SKM-1 (cell line): ENCODE measurements around the gene LRRC26.

Experiments used
- DNase-seq: peaks from one replicate; lab custom pipeline; 2025; ENCODE audit not compliant: unreplicated experiment; lab: John Stamatoyannopoulos, UW

The LRRC26 gene

GRCh38 chr9:137168904-137169856, 671 bp downstream of the LRRC26 start:
- no peak for DNase-seq

- no peak for DNase-seq
These were observed 1.3 kb downstream of the LRRC26 start for GRCh38 chr9:137168573-137168903.

DNA sequence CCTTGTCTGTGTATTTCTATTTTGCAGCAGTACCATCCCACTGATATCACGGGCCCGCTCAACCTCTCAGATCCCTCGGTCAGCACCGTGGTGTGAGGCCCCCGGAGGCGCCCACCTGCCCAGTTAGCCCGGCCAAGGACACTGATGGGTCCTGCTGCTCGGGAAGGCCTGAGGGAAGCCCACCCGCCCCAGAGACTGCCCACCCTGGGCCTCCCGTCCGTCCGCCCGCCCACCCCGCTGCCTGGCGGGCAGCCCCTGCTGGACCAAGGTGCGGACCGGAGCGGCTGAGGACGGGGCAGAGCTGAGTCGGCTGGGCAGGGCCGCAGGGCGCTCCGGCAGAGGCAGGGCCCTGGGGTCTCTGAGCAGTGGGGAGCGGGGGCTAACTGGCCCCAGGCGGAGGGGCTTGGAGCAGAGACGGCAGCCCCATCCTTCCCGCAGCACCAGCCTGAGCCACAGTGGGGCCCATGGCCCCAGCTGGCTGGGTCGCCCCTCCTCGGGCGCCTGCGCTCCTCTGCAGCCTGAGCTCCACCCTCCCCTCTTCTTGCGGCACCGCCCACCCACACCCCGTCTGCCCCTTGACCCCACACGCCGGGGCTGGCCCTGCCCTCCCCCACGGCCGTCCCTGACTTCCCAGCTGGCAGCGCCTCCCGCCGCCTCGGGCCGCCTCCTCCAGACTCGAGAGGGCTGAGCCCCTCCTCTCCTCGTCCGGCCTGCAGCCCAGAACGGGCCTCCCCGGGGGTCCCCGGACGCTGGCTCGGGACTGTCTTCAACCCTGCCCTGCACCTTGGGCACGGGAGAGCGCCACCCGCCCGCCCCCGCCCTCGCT, 1.9 kb downstream of the LRRC26 start:
- no peak for DNase-seq

GRCh38 chr9:137167277-137167746, 2.5 kb downstream of the LRRC26 start:
- DNase-seq: no peak

DNA sequence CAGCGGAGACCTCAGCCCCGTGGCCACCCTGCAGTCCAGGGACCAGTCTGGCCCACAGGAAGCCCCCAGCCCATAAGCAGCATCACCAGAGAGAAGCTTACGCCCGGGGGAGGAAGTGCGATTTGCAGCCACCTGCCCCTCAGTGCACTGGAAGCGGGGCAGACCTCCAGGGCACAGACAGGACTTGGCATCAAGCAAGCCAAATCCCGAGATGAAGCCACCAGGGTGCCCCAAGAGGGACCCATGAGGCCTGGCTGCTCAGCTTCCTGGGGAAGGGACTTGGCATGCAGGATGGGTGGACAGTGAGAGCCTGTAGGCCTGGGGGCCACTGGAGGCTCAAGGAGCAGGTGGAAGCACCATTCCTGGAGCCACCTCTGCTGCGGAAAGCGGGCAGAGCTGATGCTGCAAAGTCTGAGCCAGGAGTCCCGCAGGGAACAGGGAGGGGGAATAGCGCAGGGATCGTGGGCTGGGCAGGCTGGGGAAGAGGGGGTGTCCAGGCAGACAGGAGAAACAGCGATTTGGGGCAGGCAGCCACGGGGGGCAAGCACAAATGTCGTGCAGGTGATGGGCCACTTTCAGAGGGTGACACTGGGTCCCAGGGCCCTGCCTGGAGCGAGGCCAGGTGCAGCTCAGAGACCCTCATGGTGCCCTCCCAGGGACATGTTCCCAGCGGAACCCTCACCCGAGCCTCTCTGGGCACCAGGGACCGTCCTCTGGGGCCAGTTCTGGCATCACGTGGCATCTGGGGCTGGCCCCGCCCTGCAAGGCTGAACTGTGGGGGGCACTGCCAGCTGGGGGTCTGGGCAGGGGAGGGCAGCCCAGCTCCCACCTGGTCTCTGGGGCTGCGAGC, 3.2 kb downstream of the LRRC26 start:
- no peak for DNase-seq

DNA sequence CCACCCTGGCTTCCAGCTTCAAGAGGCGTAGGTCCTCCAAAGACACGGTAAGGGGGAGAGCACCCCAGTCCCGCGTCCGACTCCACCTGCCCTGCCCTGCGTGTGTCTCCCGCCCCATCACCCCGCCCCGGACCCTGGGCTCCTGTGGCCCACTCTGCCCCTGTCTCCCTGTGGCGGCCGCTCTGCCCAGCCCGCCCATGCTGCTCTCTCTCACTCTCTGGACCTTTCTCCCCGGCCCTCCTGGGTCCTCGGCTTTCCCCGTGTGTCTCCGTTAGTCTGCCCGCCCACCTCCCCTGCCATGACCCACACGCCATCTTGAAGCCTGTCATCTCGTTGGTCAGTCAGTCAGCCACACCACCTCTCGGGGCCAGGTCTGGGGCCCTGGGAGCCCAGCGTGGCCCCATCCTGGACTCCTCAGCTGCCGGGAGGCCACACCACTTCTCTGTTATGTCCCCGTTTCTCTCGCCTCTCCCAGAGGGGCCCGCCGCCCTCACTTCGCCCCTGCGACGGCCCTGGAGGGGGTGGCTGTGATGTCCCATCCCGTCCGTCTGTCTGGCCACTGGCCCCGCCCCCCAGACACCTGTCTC, 4.5 kb downstream of the LRRC26 start:
- DNase-seq: no peak

DNA sequence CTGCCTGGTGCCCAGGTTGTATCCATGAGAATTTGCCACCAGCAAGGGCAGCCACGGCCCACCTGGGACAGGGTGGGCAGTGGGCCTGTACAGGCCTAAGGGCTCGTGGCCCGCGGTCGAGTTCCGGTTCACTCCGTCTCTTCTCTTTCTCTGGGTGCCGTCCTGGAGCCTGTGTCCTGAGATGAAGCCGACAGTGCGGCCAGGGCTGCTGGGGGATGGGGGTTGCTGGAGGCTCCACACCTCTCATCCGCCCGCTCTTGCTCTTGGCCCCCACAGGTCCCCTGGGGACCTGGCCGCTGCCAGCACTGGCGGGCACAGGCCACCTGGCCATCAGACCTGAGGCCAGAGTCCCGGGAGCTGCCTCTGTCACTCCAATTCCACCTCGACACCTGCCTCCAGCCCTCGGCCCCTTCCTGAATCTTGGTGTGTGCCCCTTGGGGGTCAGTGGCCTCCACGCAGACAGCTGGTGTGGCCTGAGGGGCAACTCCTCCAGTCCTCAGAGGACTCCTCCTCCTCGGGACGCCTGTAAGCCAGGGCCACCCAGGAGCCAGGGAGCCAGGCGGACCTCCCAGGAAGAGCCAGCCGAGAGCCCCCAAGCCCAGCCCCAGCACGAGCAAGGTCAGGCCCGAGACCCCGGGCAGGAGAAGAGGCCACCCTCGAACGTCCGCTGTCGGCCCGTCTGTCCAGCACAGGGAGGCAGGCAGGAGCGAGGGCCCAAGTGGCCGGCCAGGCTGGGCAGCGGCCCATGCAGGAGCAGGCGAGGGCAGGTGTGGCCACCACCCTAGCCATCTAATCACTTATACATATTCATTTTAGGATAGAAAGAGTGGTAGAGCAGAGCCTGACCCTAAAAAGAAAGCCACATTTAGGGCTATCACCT, 5.2 kb downstream of the LRRC26 start:
- no peak for DNase-seq

- no peak for DNase-seq
These were observed 6.0 kb downstream of the LRRC26 start for GRCh38 chr9:137163805-137164204.

GRCh38 chr9:137163365-137163715, 6.5 kb downstream of the LRRC26 start:
- DNase-seq: no peak

DNA sequence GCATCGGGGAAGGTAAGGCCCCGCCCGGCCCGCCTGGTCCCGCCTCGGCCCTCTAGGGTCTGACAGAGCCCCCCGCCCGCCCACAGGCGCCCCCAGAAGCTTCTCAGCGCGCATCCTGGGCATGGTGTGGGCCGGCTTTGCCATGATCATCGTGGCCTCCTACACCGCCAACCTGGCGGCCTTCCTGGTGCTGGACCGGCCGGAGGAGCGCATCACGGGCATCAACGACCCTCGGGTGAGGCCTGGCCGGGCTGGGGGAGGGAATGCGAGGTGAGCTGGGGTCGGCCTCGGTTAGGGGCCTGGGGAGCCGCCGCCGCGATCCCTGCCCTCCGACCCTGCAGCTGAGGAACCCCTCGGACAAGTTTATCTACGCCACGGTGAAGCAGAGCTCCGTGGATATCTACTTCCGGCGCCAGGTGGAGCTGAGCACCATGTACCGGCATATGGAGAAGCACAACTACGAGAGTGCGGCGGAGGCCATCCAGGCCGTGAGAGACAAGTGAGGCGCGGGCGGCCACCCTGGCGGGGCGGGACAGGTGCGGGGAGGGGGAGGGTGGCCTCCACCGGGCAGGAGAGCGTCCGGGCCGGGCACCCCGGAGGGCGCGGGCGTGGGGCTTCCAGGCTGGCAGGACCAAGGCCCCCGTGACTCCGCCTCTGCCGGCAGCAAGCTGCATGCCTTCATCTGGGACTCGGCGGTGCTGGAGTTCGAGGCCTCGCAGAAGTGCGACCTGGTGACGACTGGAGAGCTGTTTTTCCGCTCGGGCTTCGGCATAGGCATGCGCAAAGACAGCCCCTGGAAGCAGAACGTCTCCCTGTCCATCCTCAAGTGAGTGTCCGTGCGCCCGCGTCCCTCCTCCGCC, 7.1 kb downstream of the LRRC26 start:
- DNase-seq: no peak

DNA sequence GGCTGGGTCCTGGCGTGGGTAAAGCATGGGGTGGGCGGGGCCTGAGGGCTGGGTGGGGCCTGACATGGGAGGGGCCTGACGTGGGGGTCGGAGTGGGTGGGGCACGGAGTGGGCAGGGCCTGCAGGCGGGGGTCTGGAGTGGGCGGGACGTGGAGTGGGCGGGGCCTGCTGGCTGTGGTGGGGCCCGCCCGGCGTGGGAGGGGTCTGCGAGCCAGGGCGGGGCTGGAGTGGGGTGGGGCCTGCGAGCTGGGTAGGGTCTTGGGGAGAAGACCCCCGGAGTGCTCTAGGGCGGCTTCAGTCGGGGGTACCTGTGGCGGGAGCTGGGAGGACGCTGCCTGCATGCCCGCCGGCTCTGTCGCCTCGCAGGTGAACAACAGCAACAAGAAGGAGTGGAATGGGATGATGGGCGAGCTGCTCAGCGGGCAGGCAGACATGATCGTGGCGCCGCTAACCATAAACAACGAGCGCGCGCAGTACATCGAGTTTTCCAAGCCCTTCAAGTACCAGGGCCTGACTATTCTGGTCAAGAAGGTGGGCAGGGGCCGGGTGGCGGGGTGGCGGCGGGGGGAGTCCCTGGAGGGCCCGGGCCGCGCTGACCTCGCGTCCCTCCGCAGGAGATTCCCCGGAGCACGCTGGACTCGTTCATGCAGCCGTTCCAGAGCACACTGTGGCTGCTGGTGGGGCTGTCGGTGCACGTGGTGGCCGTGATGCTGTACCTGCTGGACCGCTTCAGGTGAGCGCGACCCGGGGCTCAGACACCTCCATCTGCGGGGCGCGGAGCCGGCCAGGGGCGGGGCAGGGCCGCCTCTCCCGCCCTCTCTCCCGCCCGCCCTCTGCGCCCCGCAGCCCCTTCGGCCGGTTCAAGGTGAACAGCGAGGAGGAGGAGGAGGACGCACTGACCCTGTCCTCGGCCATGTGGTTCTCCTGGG, 8.0 kb downstream of the LRRC26 start:
- DNase-seq: no peak

DNA sequence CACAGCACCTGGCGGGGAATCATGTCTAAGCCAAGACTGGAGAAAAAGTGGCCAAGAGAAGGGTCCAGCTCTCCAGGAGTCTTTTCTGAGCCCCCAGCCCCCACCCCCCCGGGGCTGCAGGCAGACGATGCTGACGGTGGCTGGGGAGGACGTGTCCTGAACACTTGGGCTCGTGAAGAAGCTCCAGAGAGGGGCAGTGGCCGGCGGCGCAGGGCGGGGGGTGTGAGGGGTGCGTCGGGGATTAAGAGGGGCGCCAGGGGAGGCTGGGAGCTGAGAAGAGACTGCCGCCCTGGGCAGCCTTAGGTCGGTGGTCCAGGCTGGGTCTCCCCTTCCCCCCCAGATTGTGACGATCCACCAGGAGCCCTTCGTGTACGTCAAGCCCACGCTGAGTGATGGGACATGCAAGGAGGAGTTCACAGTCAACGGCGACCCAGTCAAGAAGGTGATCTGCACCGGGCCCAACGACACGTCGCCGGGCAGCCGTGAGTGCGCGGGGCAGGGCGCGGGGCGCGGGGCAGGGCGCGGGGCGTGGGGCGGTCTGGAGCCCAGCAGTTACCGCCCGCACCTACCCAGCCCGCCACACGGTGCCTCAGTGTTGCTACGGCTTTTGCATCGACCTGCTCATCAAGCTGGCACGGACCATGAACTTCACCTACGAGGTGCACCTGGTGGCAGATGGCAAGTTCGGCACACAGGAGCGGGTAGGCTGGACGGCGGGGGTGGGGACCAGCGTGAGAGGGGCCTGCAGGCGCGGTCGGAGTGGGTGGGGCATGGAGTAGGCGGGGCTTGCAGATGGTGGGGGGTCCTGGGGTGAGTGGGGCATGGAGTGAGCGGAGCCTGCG, 8.9 kb downstream of the LRRC26 start:
- DNase-seq: no peak

DNA sequence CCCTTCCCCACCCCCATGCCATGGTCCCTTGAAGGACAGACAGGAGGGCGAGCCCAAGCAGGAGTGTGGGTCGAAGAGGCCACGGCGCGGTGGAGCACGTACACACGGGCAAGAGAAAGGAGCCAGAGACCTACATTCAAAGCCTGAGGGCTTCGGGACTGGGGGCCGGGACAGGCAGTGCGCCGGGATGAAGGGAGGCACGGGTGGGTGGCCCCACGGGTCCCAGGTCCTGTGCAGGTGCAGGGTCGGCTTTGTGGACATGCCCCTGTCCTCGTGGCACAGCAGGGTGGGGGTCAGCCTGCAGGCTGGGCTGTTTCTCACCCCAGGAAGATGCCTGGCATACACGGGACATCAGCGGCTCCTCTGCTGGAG, 9.8 kb downstream of the LRRC26 start:
- no peak for DNase-seq

GRCh38 chr9:137159105-137160053, 10.5 kb downstream of the LRRC26 start:
- DNase-seq: no peak

- no peak for DNase-seq
These were observed 11.2 kb downstream of the LRRC26 start for GRCh38 chr9:137158625-137159024.
